GM18861 (cell line): ENCODE results near the gene SOX6.
"Not testable (repeated sequence)": the region's sequence is repeated elsewhere in the genome, so short reads cannot be mapped to it uniquely, and the experiment has no call there.

Experiments used
- ATAC-seq: cut with Tn5 transposase; IDR thresholded peaks from one replicate; pipeline ENCODE4 v1.9.1; 2021; ENCODE audit not compliant: unreplicated experiment

SOX6 gene

DNA sequence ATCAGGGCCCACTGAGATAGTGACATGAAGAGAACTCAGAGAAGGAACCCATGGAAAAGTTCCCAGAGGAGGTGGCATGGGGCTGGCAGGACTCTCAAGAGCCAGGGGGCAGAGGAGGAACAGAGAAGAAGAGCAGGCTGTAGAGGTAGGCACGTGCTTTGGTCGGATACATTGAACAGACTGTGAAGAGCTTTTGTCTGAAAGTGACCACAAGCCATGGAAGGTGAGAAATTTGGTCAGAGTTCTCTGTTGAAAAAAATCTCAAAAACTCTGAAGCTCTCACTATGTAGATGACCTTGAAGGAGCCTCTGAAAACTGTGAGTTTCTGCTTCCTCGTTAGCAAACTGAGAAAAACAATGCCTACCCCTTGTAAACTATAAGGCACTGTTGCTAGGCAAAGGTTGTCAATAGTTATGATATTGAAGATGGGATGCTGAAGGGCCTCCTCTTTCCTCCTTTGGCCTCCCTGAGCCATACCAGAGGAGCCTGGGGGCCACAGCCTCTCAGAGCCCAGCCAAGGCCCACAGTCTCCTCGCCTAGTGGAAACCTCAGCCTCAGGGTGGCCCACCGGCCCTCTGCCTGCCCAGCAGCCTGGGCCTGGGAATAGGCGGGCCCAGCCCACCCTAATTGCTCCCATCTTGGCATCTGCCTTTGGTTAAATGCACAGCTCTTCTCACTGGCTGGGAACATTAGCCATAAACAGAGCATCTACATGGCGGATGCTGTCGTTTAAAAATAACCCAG lies 415.7 kb downstream of the SOX6 start:
- ATAC-seq: no peak

- no peak for ATAC-seq
These were observed 417.4 kb downstream of the SOX6 start for GRCh38 chr11:15938983-15939382.

DNA sequence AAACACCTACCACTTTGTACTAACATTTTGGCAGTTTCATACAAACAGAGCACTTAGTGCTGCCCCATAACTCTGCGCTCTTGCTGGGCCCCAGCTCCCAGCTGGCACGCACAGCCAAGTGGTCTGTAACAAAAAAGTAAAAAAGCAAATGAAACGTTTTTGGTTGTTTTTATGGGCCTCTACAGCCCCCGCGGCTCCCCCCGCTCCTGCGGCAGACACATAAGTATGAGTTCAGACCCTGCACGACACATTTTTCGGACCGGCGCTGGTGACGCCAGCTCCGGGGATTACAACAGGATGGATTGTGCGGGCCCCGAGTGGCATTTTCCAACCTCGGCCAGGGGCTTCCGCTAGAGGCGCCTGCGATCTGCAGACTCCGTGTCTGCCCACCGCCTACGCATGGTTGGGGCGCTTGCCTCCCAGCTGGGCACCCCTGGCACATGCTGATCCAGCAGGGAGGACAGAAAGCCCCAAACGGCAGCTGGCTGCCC lies 418.2 kb downstream of the SOX6 start:
- no peak for ATAC-seq

DNA sequence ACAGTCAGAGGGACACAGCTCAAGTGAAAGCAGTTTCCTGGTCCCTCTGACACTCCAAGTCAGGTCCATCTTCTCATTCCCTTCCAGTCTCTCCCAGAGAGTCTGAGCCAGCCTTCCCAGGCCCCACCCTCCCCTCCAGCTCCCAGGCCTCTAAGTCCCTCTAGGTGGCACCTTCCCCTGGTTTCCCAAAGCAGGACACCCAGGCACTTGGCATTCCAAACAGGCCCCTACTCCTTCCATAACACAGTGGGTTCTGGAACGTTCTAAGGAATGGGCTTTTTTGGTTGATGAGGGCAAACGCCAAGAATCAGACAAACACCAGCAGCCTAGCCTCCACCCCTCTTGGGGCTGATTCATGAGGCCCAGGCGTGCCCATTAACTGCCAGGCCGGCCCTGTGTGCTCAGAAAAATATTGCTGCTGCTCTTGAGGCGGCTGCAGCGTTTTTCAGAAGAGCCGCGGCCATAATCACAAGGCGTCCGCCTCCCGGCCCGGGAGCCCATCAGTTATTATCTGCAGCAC lies 418.7 kb downstream of the SOX6 start:
- no peak for ATAC-seq

GRCh38 chr11:15936011-15936410 lies 420.3 kb downstream of the SOX6 start:
- no peak for ATAC-seq

DNA sequence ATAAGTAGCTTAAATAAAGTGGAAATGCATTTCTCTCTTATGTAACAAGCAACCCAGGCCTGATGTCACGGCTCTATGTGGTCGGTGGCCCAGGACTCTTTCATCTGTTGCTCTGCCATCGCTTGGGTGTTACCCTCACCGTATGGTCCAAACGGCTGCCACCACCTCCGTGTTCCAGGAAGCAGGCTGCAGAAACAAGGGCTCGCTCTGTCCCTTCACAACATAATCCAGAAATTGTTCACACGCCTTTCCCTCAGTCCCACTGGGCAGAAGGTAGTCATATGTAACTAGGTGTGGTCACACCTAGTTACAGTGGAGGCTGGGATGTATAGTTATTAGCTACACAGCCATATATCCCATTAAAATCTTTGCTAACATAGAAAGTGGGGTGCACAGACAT lies 421.0 kb downstream of the SOX6 start:
- no peak for ATAC-seq

GRCh38 chr11:15933886-15934625 lies 422.3 kb downstream of the SOX6 start:
- ATAC-seq: no peak

DNA sequence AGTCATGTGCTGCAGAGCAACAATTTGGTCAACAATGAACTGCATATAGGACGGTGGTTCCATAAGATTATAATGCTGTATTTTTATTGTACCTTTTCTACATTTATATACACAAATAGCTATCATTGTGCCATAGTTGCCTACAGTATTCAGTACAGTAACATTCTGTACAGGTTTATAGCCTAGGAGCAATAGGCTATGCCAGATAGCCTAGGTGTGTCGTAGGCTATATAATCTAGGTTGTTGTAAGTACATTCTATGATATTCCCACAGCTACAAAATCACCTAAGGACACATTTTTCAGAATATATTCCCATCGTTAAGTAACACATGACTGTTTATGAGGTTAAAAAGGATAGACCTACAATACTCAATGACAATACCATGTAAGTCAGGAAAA lies 423.9 kb downstream of the SOX6 start:
- no peak for ATAC-seq

GRCh38 chr11:15931497-15931896 lies 424.8 kb downstream of the SOX6 start:
- no peak for ATAC-seq

GRCh38 chr11:15930442-15931025 lies 425.8 kb downstream of the SOX6 start:
- no peak for ATAC-seq

- ATAC-seq: no peak
These were observed 426.9 kb downstream of the SOX6 start for GRCh38 chr11:15929371-15929901.

- ATAC-seq: no peak
These were observed 428.5 kb downstream of the SOX6 start for GRCh38 chr11:15927864-15928217.

DNA sequence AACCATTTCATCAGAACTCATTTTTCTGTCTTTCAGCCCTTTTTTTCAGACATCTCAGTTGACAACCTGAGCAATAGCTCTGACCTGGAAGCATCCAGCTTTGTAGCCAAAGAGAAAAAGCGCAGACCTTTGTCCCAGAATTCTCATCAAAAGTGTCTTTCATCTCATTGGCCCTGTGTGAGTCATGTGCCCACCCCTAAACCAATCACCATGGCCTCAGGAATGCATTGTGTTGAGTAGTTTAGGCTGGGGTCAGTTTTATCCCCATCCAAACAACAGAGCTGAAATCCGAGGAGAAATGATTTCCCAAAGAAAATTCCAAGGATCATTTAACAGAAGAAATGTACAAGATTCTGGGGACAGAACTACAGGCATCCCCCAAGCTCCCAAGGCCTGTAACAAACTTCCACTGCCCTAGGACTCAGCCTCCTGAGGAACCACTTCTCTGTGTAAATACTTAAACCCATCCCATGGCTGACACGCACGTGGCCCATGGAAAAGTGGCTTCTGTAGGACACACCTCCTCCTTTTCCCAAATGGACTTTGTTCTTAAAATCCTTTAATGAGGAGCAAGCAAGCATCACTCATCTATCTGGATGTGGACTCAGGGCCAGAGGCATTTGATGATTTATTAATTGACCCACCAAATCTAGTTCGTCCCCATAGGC lies 429.0 kb downstream of the SOX6 start:
- ATAC-seq: no peak

GRCh38 chr11:15926071-15926470 lies 430.3 kb downstream of the SOX6 start:
- ATAC-seq: no peak

DNA sequence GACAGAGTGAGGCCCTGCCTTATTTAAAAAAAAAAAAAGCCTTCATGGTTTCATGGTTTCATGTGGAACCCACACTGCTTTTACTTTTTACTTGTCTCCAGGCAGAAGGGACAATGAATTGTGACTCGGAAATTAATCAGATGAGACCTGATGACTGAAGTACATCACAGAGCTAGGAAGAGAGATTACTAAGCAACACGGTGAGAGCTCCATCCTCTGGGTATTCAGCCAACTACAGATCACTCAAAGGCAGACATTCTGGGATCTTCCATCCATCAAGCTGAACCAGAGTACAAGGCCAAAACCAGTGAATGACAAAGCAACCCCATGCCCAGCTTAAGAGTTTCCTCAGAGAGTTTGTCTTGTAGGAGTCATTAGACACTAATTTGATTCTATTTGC lies 433.2 kb downstream of the SOX6 start:
- ATAC-seq: no peak

GRCh38 chr11:15922745-15923144 lies 433.6 kb downstream of the SOX6 start:
- ATAC-seq: not testable (repeated sequence)

GRCh38 chr11:15920856-15921629 lies 435.3 kb downstream of the SOX6 start:
- no peak for ATAC-seq

DNA sequence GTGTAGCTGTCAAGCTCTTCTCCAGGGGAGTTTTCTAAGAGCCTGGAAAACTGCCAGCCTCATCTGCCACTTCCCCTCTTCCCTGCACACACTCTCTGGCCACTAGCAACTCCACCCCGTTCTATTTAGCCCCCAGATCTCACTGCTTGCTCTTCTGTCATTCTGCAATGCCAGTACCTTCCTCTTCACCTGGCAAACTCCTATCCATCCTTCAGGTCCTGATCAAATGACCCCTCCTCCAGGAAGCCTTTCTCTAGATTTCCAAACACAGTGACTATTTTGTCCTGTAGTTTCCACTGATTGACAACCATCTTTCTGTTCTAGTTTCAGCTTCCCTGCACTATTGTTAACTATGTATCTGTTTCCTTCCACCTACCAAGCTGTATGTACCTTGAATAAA lies 437.7 kb downstream of the SOX6 start:
- ATAC-seq: no peak

- no peak for ATAC-seq
These were observed 438.1 kb downstream of the SOX6 start for GRCh38 chr11:15918212-15918611.
